Hematopoietic multipotent progenitor cell treated with erythropoietin and hydrocortisone succinate and interleukin-3 and kit ligand, for 4 days (in vitro differentiated cells): Measurements from ENCODE around the gene SPATS2.
"Not testable (repeated sequence)": the region's sequence is repeated elsewhere in the genome, so short reads cannot be mapped to it uniquely, and the experiment has no call there.

ENCODE experiments used
- DNase-seq: peaks from one replicate; pipeline ENCODE4 v3.0.0-alpha.2; 2015

Gene SPATS2

DNA sequence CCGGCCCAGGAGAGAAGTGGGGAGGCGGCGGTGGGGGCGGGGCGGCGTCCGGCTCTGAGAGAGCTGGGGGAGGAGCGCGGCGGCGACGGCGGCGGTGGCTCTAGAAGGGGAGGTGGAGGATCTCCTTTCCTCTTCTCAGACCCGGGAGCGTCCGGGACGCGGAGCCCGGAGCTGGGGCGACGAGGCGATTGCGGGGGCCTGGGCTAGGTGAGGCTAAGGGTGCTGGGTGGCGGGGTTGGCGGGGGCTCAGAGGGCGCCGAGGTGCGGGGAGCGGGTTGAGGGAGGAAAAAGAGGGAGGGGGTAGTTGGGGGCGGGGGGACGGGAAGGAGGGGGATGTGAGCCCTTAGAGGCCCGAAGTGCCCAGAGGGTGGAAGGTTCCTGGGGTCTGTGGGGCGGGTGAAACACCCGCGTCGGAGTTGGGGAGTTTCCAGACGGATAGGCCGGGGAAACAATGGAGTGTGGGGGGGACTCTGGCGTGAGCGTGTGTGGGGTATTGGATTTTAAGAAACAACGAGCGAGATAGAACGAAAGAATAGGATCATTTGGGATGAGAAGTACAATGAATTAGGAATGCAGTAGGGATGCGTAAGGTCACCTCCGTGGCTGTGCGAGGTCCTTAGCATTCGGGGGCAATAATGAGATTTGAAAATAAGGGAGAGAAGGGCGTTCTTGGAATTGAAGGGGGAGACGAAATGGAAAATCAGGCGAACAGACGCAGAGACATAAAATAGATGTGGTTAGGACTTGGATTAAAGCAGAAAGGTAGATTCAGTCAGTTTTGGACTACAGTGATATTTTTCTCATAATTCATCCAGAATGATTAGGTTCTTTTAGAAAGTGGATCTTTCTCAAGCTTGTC is at the start of gene SPATS2:
TSS of gene SPATS2 (plus strand) at position 82 of the 859 bp plus-strand sequence. CDS start 93,551 bp downstream, outside the sequence.
- DNase-seq, result peak; percentile 51

DNA sequence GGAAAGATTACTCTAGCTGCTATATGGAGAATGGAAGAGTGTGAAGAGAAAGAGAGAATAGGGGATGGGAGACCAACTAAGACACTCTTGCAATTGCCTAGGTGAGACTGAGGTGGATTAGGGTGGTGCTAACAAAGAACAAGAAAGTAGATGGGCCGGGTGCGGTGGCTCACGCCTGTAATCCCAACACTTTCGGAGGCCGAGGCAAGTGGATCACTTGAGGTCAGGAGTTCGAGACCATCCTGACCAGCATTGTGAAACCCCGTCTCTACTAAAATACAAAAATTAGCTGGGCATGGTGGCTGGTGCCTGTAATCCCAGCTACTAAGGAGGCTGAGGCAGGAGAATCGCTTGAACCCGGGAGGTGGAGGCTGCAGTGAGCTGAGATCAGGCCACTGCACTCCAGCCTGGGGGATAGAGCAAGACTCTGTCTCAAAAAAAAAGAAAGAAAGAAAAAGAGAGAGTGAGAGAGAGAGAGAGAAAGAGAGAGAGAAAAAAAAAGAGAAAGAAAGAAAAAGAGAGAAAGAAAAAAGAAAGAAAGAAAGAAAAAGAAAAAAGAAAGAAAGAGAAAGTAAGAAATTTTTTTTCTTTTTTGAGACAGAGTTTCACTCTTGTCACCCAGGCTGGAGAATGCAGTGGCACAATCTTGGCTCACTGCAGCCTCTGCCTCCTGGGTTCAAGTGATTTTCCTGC is 46.7 kb upstream of the SPATS2 start:
- not testable (repeated sequence) for DNase-seq

DNA sequence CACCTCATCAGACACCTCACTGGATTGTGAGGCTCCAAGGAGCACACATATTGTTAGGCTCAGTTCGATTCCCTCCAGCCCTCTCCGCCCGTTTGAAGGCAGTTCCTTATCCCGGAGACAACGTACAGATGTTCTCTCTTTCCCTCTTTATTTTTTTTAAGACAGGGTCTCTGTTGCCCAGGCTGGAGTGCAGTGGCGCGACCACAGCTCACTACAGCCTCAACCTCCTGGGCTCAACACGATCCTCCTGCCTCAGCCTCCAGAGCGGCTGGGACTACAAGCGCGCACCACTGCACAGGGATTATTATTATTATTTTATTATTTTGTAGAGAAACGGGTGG is 44.9 kb upstream of the SPATS2 start:
- no peak for DNase-seq

DNA sequence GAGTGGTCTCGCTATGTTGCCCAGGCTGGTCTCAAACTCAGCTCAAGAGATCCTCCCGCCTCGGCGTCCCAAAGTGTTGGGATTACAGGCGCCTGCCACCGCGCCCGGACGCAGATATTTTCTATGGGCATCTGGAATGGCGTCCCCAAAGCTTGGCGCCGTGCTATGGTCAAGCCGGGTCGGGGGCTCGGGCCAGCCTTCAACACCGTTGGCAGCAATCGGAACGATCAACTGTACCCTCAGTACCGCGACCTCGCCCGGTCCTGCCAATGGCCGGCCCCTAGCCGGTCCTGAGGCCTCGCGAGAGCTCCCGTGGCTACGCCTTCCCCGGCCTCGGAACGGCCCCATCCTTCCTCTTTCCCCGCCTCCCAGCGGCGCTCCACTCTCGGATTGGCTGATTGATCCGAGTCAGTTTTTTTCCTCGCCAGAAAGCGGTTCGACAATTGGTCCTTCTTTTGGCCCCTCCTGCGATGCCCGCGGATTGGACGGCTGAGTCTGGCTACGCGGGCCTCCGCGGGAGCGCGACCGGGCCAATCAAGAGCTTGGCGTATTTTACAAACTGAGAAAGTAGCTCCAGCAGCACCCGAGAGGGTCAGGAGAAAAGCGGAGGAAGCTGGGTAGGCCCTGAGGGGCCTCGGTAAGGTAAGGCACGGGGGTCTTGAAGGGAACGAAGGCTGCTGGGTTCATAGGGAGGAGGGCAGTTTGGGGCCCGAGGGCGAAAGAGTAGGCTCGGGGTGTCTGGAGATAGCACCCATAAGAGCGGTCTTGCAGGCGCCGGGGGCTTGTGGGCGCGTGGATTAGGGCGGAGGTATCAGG is 44.3 kb upstream of the SPATS2 start, which contains the start of gene TROAP:
TSS of gene TROAP (plus strand) at position 548 of the 816 bp plus-strand sequence. CDS start 354 bp downstream, outside the sequence.
- DNase-seq, result peak; percentile 100

DNA sequence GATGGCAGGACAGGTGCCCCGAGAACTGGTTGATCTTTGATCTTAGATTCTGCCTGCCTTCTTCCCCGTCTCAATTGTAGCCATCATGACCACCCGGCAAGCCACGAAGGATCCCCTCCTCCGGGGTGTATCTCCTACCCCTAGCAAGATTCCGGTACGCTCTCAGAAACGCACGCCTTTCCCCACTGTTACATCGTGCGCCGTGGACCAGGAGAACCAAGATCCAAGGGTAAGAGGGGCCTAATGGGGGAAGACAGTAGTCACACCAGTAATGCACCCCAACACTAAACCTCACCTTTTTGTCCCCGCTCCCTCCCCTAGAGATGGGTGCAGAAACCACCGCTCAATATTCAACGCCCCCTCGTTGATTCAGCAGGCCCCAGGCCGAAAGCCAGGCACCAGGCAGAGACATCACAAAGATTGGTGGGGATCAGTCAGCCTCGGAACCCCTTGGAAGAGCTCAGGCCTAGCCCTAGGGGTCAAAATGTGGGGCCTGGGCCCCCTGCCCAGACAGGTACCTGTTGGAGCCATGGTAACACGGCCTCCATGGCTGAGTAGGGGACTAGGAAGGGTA is 43.7 kb upstream of the SPATS2 start:
- DNase-seq, result no peak

DNA sequence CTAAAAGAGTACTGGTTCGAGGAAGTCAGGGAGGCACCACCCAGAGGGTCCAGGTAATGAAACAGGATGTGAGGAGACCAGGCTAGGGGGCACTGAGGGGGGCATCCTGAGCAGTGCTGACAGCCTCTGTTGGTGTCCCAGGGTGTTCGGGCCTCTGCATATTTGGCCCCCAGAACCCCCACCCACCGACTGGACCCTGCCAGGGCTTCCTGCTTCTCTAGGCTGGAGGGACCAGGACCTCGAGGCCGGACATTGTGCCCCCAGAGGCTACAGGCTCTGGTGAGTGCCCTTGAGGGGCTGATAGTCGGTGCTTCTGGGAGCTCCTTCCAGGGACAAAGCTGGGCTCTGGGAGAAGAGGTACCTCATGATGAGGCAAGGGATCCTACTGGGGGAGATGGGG is 41.7 kb upstream of the SPATS2 start:
- DNase-seq, result no peak

DNA sequence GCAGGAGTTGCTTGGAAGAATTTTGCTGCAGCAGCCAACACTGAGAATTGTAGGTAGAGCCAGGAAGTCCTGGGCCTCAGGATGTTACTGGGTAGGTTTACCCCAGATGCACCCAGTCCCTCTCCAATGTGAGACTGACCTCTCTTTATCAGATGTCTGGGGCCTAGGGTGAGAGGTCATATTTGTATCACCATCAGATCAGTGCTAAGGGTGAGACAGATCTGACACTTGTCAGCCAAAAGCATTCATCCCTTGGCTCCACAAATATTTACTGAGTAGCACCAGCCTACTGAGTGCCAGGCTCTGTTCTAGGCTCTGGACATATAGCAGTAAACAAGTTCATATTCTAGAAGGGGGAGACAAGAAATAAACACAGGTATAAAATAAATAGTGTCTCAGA is 39.9 kb upstream of the SPATS2 start:
- DNase-seq, result no peak

DNA sequence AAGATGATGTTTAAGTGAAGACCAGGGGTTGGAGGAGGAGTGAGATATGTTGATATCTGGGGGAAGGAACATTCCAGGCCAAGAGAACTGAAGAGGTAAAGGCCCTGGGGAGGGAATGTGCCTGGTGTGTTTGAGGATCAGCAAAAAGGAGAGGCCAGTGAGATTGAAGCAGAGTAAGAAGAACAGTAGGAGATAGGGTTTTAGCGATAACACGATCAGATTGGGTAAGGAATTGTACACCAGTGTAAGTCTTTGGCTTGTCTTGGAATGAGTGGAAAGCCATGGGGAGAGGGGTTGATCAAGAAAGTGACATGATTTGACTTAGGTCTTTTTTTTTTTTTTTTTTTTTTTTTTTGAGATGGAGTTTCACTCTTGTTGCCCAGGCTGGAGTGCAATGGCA is 39.4 kb upstream of the SPATS2 start:
- no peak for DNase-seq

DNA sequence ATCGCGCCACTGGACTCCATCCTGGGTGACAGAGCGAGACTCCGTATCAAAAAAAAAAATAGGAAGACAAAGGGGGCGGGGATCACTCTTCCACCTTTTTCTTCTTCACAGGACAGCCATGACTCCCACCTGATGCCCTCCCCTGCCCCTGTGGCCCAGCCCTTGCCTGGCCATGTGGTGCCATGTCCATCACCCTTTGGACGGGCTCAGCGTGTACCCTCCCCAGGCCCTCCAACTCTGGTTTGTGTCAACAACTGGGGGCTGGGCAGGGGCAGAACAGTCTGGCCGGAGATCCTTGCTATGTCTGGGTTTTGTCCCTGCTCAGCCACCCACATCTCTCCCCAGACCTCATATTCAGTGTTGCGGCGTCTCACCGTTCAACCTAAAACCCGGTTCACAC is 38.4 kb upstream of the SPATS2 start:
- no peak for DNase-seq

DNA sequence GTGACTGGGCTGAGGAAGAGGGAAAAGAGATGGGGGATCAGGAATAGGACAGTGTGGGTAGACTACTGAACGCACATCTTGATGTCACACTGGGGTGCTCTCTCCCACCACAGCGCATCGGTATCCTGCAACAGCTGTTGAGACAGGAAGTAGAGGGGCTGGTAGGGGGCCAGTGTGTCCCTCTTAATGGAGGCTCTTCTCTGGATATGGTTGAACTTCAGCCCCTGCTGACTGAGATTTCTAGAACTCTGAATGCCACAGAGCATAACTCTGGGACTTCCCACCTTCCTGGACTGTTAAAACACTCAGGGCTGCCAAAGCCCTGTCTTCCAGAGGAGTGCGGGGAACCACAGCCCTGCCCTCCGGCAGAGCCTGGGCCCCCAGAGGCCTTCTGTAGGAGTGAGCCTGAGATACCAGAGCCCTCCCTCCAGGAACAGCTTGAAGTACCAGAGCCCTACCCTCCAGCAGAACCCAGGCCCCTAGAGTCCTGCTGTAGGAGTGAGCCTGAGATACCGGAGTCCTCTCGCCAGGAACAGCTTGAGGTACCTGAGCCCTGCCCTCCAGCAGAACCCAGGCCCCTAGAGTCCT is 37.1 kb upstream of the SPATS2 start:
- no peak for DNase-seq

DNA sequence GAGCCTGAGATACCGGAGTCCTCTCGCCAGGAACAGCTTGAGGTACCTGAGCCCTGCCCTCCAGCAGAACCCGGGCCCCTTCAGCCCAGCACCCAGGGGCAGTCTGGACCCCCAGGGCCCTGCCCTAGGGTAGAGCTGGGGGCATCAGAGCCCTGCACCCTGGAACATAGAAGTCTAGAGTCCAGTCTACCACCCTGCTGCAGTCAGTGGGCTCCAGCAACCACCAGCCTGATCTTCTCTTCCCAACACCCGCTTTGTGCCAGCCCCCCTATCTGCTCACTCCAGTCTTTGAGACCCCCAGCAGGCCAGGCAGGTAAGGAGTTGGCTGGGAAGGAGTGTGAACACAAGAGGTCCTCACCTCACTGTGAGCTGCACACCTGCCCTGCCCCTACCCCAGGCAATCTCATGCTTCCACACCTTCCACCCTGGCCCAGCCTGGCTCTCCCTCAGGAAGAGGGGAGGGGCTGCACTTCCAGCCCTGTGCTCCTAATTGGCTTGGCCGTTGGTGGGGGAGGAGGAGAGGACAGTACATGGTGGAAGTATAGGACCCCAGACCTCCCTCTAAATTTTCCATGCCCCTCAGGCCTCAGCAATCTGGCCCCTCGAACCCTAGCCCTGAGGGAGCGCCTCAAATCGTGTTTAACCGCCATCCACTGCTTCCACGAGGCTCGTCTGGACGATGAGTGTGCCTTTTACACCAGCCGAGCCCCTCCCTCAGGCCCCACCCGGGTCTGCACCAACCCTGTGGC is 36.5 kb upstream of the SPATS2 start:
- no peak for DNase-seq

DNA sequence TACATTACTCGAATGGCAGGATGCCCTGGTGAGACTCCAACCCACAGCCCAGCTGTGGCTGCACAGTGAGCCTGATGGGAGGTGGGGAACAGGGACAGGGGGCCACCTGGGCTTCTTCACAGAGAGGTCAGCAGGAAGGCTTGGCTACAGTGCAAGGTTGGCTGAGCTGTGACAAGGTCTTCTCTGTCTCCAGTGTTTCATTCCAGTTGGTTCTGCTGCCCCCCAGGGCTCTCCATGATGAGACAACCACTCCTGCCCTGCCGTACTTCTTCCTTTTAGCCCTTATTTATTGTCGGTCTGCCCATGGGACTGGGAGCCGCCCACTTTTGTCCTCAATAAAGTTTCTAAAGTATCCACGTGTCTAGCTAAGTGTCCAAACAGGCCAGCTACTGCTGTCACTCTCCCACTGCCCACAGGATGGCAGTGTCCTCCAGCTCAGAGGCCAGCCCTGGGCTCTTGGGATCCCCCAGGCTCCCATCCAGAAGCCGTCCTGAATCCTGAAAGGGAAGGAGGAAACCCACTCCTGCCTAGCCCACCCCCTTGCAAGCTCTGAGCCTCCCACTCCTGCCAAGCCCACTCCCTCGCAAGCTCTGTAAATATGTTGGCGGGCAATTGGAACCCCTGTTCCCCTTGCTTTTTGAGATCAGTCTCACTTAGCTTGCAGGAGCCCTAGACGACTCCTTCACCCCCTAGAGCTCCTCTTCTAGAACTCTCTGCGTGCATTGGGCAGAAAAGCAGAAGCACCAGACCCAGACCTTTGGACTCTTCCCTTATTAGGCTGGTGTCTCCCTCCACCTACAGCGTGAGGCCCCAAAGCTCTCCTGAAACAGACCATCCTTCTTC is 35.7 kb upstream of the SPATS2 start:
- DNase-seq, result peak; percentile 70

DNA sequence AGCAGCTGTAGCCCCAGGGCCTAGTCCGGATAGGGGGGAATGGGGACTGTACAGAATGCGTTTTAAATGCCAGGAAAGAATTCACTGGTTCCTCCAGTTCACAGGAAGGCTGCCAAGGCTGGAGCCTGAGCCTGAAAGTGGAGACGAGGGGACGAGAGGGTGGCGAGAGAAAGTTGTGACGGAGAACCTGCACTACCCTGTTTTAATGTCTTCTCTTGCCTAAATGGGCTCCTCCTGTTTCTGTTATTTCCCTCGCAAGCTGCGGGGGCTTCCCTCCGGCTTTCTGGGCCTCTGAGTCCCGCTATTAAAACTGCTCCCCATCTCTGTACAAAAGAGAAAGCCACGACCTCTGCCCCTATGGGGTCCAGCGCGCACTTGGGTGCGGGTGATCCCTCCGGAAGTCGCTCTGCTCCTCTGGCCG is 34.8 kb upstream of the SPATS2 start:
- DNase-seq, result no peak

DNA sequence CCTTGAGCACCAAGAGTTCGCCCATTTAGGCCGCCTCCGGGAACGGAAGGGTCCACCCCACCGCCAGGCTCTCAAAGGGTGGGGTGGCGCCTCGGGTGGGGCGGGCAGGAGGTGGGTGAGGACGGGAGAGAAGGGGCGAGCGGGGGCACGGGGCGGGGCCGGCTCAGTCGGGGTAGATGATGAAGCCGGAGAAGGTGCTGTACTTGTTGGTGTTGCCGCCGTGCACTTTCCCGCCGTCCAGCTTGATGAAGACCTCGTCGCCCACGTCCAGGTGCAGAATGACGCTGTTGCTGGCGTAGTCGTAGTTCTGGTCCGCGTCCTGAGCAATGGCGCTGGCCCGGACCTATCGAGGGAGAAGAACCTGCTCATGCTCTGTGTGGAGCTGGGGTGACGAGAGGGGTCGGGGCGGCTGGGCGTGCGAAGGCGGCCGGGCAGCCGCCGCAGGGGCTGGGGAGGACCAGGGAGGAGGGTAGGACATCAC is 34.3 kb upstream of the SPATS2 start:
- no peak for DNase-seq

DNA sequence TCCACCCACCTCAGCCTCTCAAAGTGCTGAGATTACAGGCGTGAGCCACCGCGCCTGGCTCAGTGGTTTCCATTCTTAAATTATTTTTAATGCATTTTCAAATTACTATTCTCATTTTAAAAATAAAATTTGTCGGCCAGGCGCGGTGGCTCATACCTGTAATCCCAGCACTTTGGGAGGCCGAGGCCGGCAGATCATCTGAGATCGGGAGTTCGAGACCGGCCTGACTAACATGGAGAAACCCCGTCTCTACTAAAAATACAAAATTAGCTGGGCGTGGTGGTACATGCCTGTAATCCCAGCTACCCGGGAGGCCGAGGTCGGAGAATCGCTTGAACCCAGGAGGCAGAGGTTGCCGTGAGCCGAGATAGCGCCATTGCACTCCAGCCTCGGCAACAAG is 33.5 kb upstream of the SPATS2 start:
- not testable (repeated sequence) for DNase-seq

DNA sequence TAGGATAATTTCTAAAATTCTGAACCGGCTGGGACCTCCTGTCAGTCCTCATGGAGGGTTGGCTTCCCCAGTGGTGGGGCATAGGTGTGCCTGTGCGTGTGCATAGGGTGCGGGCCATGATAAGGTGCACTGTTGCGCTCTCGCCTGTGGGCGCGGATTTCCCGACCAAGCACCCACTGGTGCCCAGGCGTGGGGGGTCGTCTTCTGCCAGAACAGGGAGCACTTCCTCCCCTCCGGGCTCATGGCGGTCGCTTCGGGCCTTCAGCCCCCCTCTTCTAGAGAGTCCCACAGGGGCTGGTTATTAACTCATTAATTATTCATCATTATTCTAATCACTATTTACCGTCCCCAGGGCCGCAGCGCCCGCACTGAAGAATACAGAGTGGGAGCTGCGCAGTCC is 33.0 kb upstream of the SPATS2 start:
- DNase-seq, result no peak

DNA sequence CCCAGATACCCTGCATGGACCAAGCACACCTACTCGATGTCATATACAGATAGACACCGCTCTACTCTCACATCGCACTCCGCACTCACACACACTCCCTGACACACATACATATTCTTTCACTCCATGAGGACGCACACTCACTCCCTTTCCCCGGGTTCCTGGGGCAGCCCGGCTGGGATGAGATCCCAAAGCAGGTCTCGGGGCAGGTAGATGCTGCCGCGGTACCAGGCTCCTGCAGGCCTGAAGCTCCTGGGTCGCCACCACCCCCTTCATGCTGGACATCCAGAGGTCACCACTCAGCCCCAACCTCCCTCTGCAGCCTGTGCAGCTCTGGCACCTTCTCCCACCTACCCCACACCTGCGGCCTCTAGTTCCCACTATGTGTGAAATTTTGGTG is 32.6 kb upstream of the SPATS2 start:
- no peak for DNase-seq

DNA sequence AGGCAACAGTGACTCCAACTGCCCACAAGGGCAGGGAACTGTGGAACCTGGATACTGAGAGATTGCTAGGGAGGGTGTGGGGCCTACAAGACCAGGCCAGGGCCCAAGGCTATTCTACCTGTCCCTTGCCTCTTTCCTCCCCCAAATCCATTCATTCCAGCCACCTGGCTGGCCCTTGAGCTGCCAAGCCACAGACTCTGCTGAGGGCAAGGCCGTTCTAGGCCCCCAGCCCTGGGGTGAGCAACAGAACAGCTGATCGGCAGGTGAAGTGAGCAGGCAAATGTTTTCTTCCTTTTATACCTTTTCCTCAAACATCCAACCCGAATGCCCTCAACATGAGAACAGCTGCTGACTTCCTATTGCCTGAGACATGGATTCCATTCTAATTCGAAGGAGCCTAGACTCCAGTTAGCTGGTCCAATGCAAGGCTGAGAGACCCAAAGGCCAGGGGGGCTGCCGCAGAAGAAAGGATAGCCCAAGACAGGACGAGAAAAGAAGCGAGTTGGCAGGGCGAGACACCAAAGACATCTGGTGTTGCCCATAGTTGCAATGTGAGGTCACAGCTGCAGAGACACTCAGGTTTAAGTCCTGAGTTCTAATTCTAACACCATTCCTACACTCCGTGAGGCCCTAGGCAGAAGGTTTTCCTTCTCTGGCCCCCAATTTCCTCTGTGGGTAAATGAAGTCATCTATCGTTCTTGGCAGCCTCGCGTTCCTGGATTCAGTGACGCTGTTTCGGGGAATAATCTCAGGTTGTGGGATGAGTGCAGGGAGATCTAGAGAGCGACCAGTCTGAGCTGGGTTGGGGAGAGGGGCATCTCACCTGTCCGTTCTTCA is 31.9 kb upstream of the SPATS2 start:
- DNase-seq, result no peak

DNA sequence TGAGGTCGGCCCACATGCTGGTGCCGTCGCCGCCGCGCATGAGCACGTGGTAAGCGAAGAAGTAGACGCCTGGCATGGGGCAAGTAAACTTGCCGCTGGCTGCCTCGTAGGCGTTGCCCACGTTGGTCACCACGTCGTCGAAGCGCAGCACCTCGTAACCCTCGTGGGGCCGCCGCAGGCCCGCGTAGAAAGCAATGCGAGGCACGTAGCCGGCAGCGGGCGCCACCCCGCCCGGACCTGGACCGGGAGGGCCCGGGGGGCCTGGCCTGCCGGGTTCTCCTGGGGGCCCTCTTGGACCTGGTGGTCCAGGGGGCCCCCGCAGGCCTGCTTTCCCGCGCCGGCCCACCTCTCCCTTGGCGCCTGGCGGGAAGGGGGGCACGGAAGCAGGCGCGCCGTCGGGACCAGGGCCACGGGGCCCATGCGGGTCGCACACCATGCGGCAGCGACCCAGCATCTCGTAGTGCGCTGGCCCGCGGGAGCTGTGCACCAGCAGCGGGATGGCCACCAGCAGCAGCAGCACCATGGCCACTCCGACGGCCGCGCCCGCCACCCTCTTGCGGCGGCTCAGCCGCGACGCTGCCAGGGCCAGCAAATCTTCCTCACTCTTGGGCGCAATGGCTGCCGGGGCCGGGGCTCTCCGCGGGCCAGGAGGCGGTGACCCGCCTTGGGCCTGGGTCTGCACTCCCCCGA is 31.2 kb upstream of the SPATS2 start:
- no peak for DNase-seq
